ENCODE data around the gene ZNF385B.

The ZNF385B gene

DNA sequence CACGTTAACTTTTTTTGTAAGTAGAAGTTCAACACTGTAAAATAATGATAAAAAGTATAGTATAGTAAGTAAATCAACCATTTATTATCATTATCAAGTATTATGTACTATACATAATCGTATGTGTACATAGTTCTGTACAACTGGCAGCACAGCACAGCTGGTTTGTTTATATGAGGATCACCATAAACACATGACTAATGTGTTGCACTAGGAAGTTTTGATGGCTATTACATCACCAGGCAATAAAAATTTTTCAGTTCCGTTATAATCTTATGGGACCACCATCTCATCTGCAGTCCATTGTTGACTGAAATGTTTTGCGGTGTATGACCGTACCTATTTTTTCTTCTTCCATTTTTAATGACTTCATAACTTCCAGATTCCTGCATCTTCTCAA, 39.2 kb upstream of the ZNF385B start:
- Histone ChIP-seq H3K36me3 (replicated peaks; ENCODE audit: insufficient read depth, low read length) (no peaks in the 10 kb centered on the region), H3K9me2 (replicated peaks; ENCODE audit: insufficient read depth, low read length) (no peaks in the 10 kb centered on the region), H4K20me1 (ENCODE audit: insufficient read depth, low read length) (no peaks in the 10 kb centered on the region), H3K4me3 (ENCODE audit: low read length) (no peak overlapping the region), H3K27ac (ENCODE audit: low read length) (no peak overlapping the region), H3K4me1 (ENCODE audit: low read length) (peaks cover 7% of the 10 kb centered on the region), H3K79me2 (ENCODE audit: low read length) (no peaks in the 10 kb centered on the region), H3F3A (ENCODE audit: insufficient read depth, low read length) (no peaks in the 10 kb centered on the region), H3K9ac (ENCODE audit: low read length) (no peak overlapping the region), H3K9me3 (replicated peaks; ENCODE audit: insufficient read depth, low read length) (no peaks in the 10 kb centered on the region), H2AFZ (ENCODE audit: low read length) (no peak overlapping the region), H3K27me3 (replicated peaks; ENCODE audit: insufficient read depth, low read length) (no peaks in the 10 kb centered on the region), H3K4me2 (ENCODE audit: low read depth, low read length) (no peak overlapping the region)
- DNase-seq = no peak
- TF ChIP-seq EZH2phosphoT487 (IDR thresholded peaks at IDR 0.05; ENCODE audit: low read length) (no peak), EZH2 (optimal IDR thresholded peaks at IDR 0.05; ENCODE audit: low read depth, low read length) (no peak)
- TF ChIP-seq, protein P1, sequence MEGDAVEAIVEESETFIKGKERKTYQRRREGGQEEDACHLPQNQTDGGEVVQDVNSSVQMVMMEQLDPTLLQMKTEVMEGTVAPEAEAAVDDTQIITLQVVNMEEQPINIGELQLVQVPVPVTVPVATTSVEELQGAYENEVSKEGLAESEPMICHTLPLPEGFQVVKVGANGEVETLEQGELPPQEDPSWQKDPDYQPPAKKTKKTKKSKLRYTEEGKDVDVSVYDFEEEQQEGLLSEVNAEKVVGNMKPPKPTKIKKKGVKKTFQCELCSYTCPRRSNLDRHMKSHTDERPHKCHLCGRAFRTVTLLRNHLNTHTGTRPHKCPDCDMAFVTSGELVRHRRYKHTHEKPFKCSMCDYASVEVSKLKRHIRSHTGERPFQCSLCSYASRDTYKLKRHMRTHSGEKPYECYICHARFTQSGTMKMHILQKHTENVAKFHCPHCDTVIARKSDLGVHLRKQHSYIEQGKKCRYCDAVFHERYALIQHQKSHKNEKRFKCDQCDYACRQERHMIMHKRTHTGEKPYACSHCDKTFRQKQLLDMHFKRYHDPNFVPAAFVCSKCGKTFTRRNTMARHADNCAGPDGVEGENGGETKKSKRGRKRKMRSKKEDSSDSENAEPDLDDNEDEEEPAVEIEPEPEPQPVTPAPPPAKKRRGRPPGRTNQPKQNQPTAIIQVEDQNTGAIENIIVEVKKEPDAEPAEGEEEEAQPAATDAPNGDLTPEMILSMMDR (IDR thresholded peaks at IDR 0.05; ENCODE audit: low read length) = no peak

DNA sequence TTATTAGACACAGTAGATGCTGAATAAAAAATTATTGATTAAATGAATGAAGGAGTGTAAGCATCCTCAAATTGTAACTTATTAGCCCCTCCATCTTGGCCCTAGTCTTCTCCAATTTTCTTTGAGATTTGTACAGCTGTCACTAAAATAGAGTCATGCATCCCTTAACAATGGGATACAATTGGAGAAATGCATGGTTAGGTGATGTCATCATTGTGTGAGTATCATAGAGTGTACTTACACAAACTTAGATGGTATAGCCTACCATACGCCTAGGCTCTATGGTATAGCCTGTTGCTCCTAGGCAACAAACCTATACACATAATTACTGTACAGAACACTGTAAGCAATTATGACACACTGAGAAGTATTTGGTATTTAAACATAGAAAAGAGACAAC, 38.3 kb upstream of the ZNF385B start:
- H3K79me2 ChIP-seq (ENCODE audit: low read length) = no peaks in the 10 kb centered on the region
- no peaks in the 10 kb centered on the region for H3K36me3 ChIP-seq (replicated peaks; ENCODE audit: insufficient read depth, low read length)
- peak overlapping the region; percentile 54 for H2AFZ ChIP-seq (ENCODE audit: low read length)
- no peaks in the 10 kb centered on the region for H3K9me3 ChIP-seq (replicated peaks; ENCODE audit: insufficient read depth, low read length)
- H4K20me1 ChIP-seq (ENCODE audit: insufficient read depth, low read length) = no peaks in the 10 kb centered on the region
- no peak overlapping the region for H3K27ac ChIP-seq (ENCODE audit: low read length)
- H3K4me2 ChIP-seq (ENCODE audit: low read depth, low read length) = no peak overlapping the region
- no peaks in the 10 kb centered on the region for H3F3A ChIP-seq (ENCODE audit: insufficient read depth, low read length)
- no peak overlapping the region for H3K9ac ChIP-seq (ENCODE audit: low read length)
- H3K27me3 ChIP-seq (replicated peaks; ENCODE audit: insufficient read depth, low read length) = no peaks in the 10 kb centered on the region
- no peak for DNase-seq
- H3K9me2 ChIP-seq (replicated peaks; ENCODE audit: insufficient read depth, low read length) = no peaks in the 10 kb centered on the region
- H3K4me1 ChIP-seq (ENCODE audit: low read length) = peaks cover 7% of the 10 kb centered on the region
- no peak overlapping the region for H3K4me3 ChIP-seq (ENCODE audit: low read length)
- TF ChIP-seq, protein P1 (IDR thresholded peaks at IDR 0.05; ENCODE audit: low read length) = no peak
- no peak for TF ChIP-seq EZH2 (optimal IDR thresholded peaks at IDR 0.05; ENCODE audit: low read depth, low read length)
- no peak for TF ChIP-seq EZH2phosphoT487 (IDR thresholded peaks at IDR 0.05; ENCODE audit: low read length)

DNA sequence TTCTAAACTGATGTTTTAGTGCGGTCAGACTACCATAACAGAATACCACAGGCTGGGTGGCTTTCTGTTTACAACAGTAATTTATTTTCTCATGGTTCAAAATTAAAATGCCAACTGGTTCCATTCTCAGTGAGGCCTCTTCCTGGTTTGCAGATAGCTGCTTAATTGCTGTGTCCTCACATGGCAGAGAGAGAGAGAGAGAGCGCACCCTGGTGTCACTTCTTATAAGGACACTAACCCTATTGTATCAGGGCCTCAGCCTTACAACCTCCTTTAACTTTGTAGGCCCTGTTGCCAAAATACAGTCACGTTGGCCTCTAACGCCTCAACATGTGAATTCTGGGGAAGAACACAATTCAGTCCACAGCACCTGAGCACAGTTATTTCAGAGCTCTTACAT, 37.5 kb upstream of the ZNF385B start:
- Histone ChIP-seq H3K79me2 (ENCODE audit: low read length) (no peaks in the 10 kb centered on the region), H3K27me3 (replicated peaks; ENCODE audit: insufficient read depth, low read length) (no peaks in the 10 kb centered on the region), H3K36me3 (replicated peaks; ENCODE audit: insufficient read depth, low read length) (no peaks in the 10 kb centered on the region), H3K9me3 (replicated peaks; ENCODE audit: insufficient read depth, low read length) (no peaks in the 10 kb centered on the region), H3K27ac (ENCODE audit: low read length) (no peak overlapping the region), H3K4me1 (ENCODE audit: low read length) (peaks cover 7% of the 10 kb centered on the region), H4K20me1 (ENCODE audit: insufficient read depth, low read length) (no peaks in the 10 kb centered on the region), H3K9me2 (replicated peaks; ENCODE audit: insufficient read depth, low read length) (no peaks in the 10 kb centered on the region), H3F3A (ENCODE audit: insufficient read depth, low read length) (no peaks in the 10 kb centered on the region), H3K4me3 (ENCODE audit: low read length) (no peak overlapping the region), H3K9ac (ENCODE audit: low read length) (no peak overlapping the region), H3K4me2 (ENCODE audit: low read depth, low read length) (no peak overlapping the region), H2AFZ (ENCODE audit: low read length) (peak overlapping the region; percentile 88)
- DNase-seq = peak; percentile 78
- TF ChIP-seq, protein P1 (IDR thresholded peaks at IDR 0.05; ENCODE audit: low read length) = peak; percentile 73
- no peak for TF ChIP-seq EZH2phosphoT487 (IDR thresholded peaks at IDR 0.05; ENCODE audit: low read length)

All from MM.1S (cell line).